Spleen (tissue), 7 donors: Measurements from ENCODE around the gene TDRD15.

ENCODE experiments used
- CTCF ChIP-seq, 11 experiments: fragments of 200-600 bp in 7 of 11; fragments of 450-650 bp in 4 of 11; sonication (generic) in 4 of 11; IDR thresholded peaks in 8 of 11; conservative IDR thresholded peaks in 3 of 11; 1 replicate in 7 of 11; 2 replicates in 4 of 11; pipeline versions ENCODE4 v1.4.0 to v1.8.0; 2016 to 2021; ENCODE audit warnings: antibody characterized with exemption in 11 of 11, inconsistent platforms in 4 of 11, mild to moderate bottlenecking in 1 of 11
- POLR2A ChIP-seq, 3 donors: fragments of 450-650 bp; IDR thresholded peaks; one replicate each; pipeline ENCODE4 v1.5.1; 2017; ENCODE audit warnings: antibody characterized with exemption in 3 of 3, mild to moderate bottlenecking in 1 of 3
- donor health status: DM: no; HTN: no; CAD: no; lungs with moderate emphysema.
- donor health status: DM: no; HTN: no; CAD: no.
- donor health status: DM: no; HTN: no; CAD: no.

GRCh38 chr2:21102356-21102755 lies 21.4 kb upstream of the TDRD15 start:
- no peak for TF ChIP-seq CTCF (IDR thresholded peaks at IDR 0.05 in 8 of 11, conservative IDR thresholded peaks at IDR 0.05 in 3 of 11)
- no peak for TF ChIP-seq POLR2A (IDR thresholded peaks at IDR 0.05)
